GM12878 (cell line): ENCODE data around the gene ZNF407. TPM values are rescaled to one million over a fixed set of nuclear protein-coding genes. Genes with fewer than 3 reads are reported as not detected.

ENCODE experiments used
- ATAC-seq: fragments of 200-7000 bp; cut with Tn5 transposase; 3 replicates; pipeline ENCODE4 v1.9.1; 2020; ENCODE audit warnings: mild to moderate bottlenecking, moderate library complexity
- BruUV-seq: library from RNA; stranded (reverse); fragments of 400-500 nt; replicated peaks from 2 replicates; lab custom pipeline; 2021; lab: Mats Ljungman, UMichigan
- CTCF ChIA-PET: fragments of 300-600 bp; sonication (Branson Sonifier 250); formaldehyde crosslinking; extraction: SDS; loops from one replicate; lab custom pipeline; 2021; ENCODE audit warnings: inconsistent platforms; lab: Yijun Ruan, JAX
- POLR2A ChIA-PET: fragments of 350-600 bp; formaldehyde crosslinking; extraction: SDS; loops from one replicate; lab custom pipeline; 2021; ENCODE audit warnings: inconsistent platforms; lab: Charles Lee
- RAD21 ChIA-PET: fragments of 300-600 bp; sonication (Branson Sonifier 250); formaldehyde crosslinking; loops from one replicate; lab custom pipeline; 2023; ENCODE audit warnings: antibody characterized with exemption; ENCODE audit not compliant: unreplicated experiment; lab: Charles Lee
- SMC1A ChIA-PET: fragments of 300-600 bp; sonication (Branson Sonifier 250); formaldehyde crosslinking; loops from one replicate; lab custom pipeline; 2023; ENCODE audit not compliant: unreplicated experiment, uncharacterized antibody; lab: Charles Lee
- DNase-seq: peaks from one replicate; pipeline ENCODE4 v3.0.0-alpha.2; 2011; ENCODE audit warnings: low read depth, low spot score
- FAIRE-seq: peaks from 3 replicates; lab custom pipeline; 2011; peaks lifted over from hg19 to GRCh38; lab: Jason Lieb, UNC
- H2AFZ ChIP-seq: 2 replicates; pipeline ENCODE4 v1.6.0; 2011; ENCODE audit warnings: low read depth, low read length, control low read depth; ENCODE audit not compliant: control insufficient read depth
- H3K27ac ChIP-seq: 2 replicates; pipeline ENCODE4 v1.5.1; 2011; ENCODE audit warnings: control low read depth; ENCODE audit not compliant: control insufficient read depth, insufficient read depth
- H3K27me3 ChIP-seq, 2 experiments: replicated peaks in 1 of 2; 2 replicates each; pipeline versions ENCODE4 v1.6.0 to v1.6.1; 2011; ENCODE audit warnings: low read length in 1 of 2; ENCODE audit not compliant: control insufficient read depth in 2 of 2, insufficient read depth in 2 of 2
- H3K36me3 ChIP-seq, 2 experiments: 2 replicates each; pipeline ENCODE4 v1.5.1; 2011; ENCODE audit warnings: low read length in 1 of 2; ENCODE audit not compliant: control insufficient read depth in 2 of 2, insufficient read depth in 2 of 2
- H3K4me1 ChIP-seq: 2 replicates; pipeline ENCODE4 v1.6.1; 2011; ENCODE audit warnings: mild to moderate bottlenecking, low read length, moderate library complexity, mixed read lengths; ENCODE audit not compliant: control insufficient read depth, insufficient read depth
- H3K4me2 ChIP-seq: 2 replicates; pipeline ENCODE4 v1.6.0; 2011; ENCODE audit warnings: control low read depth; ENCODE audit not compliant: control insufficient read depth, insufficient read depth
- H3K4me3 ChIP-seq: fragments of 200-600 bp; sonication (generic); 2 replicates; pipeline ENCODE4 v1.5.1; 2016
- H3K79me2 ChIP-seq: 2 replicates; pipeline ENCODE4 v1.6.0; 2011; ENCODE audit warnings: low read length; ENCODE audit not compliant: control insufficient read depth, insufficient read depth
- H3K9ac ChIP-seq: 2 replicates; pipeline ENCODE4 v1.8.0; 2011; ENCODE audit warnings: low read length, control low read depth, mixed read lengths; ENCODE audit not compliant: control insufficient read depth, insufficient read depth
- H3K9me3 ChIP-seq: replicated peaks from 3 replicates; pipeline ENCODE4 v1.5.1; 2011; ENCODE audit warnings: mild to moderate bottlenecking, low read length; ENCODE audit not compliant: control insufficient read depth, insufficient read depth
- H4K20me1 ChIP-seq: 2 replicates; pipeline ENCODE4 v1.6.0; 2011; ENCODE audit not compliant: control insufficient read depth, insufficient read depth
- CBX3 ChIP-seq: fragments of 200-600 bp; sonication (generic); IDR thresholded peaks from 2 replicates; pipeline ENCODE4 v1.6.1; 2016; ENCODE audit warnings: low read depth, borderline replicate concordance
- FOXM1 ChIP-seq: IDR thresholded peaks from 2 replicates; pipeline ENCODE4 v1.6.1; 2012; ENCODE audit warnings: low read depth, mild to moderate bottlenecking, inconsistent platforms, low read length, moderate library complexity
- NFYB ChIP-seq: IDR thresholded peaks from 2 replicates; pipeline ENCODE4 v1.6.1; 2011; ENCODE audit warnings: low read depth, mild to moderate bottlenecking, low read length, improper control_type of control experiment, moderate library complexity; ENCODE audit not compliant: insufficient read depth
- NR2C1 ChIP-seq: fragments of 450-650 bp; IDR thresholded peaks from 2 replicates; pipeline ENCODE4 v1.6.1; 2017; ENCODE audit warnings: antibody characterized with exemption, mild to moderate bottlenecking, moderate library complexity
- RUNX3 ChIP-seq: IDR thresholded peaks from 2 replicates; pipeline ENCODE4 v1.6.1; 2012; ENCODE audit warnings: low read length, inconsistent platforms
- SMARCA5 ChIP-seq: fragments of 450-650 bp; IDR thresholded peaks from 2 replicates; pipeline ENCODE4 v1.6.1; 2017; ENCODE audit warnings: mild to moderate bottlenecking
- SREBF1 ChIP-seq: IDR thresholded peaks from 2 replicates; pipeline ENCODE4 v1.6.1; 2012; ENCODE audit warnings: mild to moderate bottlenecking, low read length
- STAT3 ChIP-seq: IDR thresholded peaks from 2 replicates; pipeline ENCODE4 v1.6.1; 2011; ENCODE audit warnings: low read depth, low read length, improper control_type of control experiment
- TCF12 ChIP-seq: IDR thresholded peaks from 2 replicates; pipeline ENCODE4 v1.6.1; 2011; ENCODE audit warnings: low read depth, mild to moderate bottlenecking, low read length
- YY1 ChIP-seq: IDR thresholded peaks from 2 replicates; pipeline ENCODE4 v1.6.1; 2011; ENCODE audit warnings: low read depth, mild to moderate bottlenecking, low read length
- ZNF622 ChIP-seq: fragments of 450-650 bp; IDR thresholded peaks from 2 replicates; pipeline ENCODE4 v1.6.1; 2017; ENCODE audit warnings: mild to moderate bottlenecking, inconsistent platforms
- WGBS: methylation state at CpG from one replicate; pipeline ENCODE4 v1.1.6; 2016; ENCODE audit warnings: low lambda C conversion rate; ENCODE audit not compliant: insufficient replicate concordance, insufficient coverage; ENCODE audit errors: missing lambda C conversion rate; 5-methylcytosine and 5-hydroxymethylcytosine counted together
- in situ Hi-C: fragments of 300-500 bp; cut with MboI; formaldehyde crosslinking; loops from 9 replicates; pipeline ENCODE4 v1.14.3; 2018; ENCODE audit warnings: mixed read lengths
- intact Hi-C: fragments of 100-400 bp; cut with micrococcal nuclease; formaldehyde crosslinking; loops from one replicate; pipeline ENCODE4 v1.14.2; 2022; ENCODE audit not compliant: unreplicated experiment
- polyA plus RNA-seq, 11 experiments: library from polyadenylated mRNA; depleted of rRNA in 4 of 11; unstranded in 6 of 11; stranded (reverse) in 5 of 11; fragments of >200 nt; fragmentation: Nextera tagmentation in 4 of 11; fragmentation: Illumina TruSeq in 1 of 11; extraction: Ambion mirVana in 4 of 11; extraction: Trizol in 1 of 11; gene quantifications; 1 replicate in 1 of 11; 2 replicates in 10 of 11; pipeline versions ENCODE4 v1.2.1 to v1.2.3, GENCODE V29; 2011 to 2016; ENCODE audit warnings: inconsistent platforms in 2 of 11, missing spikeins in 2 of 11, low read depth in 1 of 11
- total RNA-seq, 4 experiments: library from RNA; depleted of rRNA in 3 of 4; stranded (reverse); fragments of >200 nt in 3 of 4; fragmentation: Illumina TruSeq in 1 of 4; extraction: Trizol in 1 of 4; gene quantifications; 2 replicates each; pipeline versions ENCODE4 v1.2.1 to v1.2.3, GENCODE V29; 2013 to 2021
- TF ChIP-seq, protein P1 (sequence below): fragments of 450-650 bp; IDR thresholded peaks from 2 replicates; pipeline ENCODE4 v1.6.1; 2017; ENCODE audit warnings: mild to moderate bottlenecking
- TF ChIP-seq, protein P2 (sequence below): fragments of 450-650 bp; IDR thresholded peaks from 2 replicates; pipeline ENCODE4 v1.6.1; 2017; ENCODE audit warnings: borderline replicate concordance
- TF ChIP-seq, protein P3 (sequence below): IDR thresholded peaks from 2 replicates; pipeline ENCODE4 v1.6.1; 2012; ENCODE audit warnings: low read length, inconsistent platforms

Gene ZNF407
- total and polyA plus RNA-seq, 10 of the 15 experiments (the other 5 are each of a cell fraction or from before 2014, with no cell fraction given): 0.69 to 11.6 (median 5.3) TPM

GRCh38 chr18:75054046-75054445, 456.4 kb downstream of the ZNF407 start:
- ATAC-seq: no peak
- no peak overlapping the region for H2AFZ ChIP-seq
- POLR2A ChIA-PET: no interaction called here
- no peak overlapping the region for H3K4me3 ChIP-seq
- SMC1A ChIA-PET: interaction anchor here (1.6 kb wide), 1 partner anchor 12 kb away, joined by 3 read pairs; no protein-coding TSS in a partner anchor
- no peak overlapping the region for H3K9ac ChIP-seq
- RAD21 ChIA-PET: no interaction called here
- TF ChIP-seq NR2C1 (no peak), ZNF622 (no peak), SMARCA5 (no peak)
- TF ChIP-seq, protein P1, sequence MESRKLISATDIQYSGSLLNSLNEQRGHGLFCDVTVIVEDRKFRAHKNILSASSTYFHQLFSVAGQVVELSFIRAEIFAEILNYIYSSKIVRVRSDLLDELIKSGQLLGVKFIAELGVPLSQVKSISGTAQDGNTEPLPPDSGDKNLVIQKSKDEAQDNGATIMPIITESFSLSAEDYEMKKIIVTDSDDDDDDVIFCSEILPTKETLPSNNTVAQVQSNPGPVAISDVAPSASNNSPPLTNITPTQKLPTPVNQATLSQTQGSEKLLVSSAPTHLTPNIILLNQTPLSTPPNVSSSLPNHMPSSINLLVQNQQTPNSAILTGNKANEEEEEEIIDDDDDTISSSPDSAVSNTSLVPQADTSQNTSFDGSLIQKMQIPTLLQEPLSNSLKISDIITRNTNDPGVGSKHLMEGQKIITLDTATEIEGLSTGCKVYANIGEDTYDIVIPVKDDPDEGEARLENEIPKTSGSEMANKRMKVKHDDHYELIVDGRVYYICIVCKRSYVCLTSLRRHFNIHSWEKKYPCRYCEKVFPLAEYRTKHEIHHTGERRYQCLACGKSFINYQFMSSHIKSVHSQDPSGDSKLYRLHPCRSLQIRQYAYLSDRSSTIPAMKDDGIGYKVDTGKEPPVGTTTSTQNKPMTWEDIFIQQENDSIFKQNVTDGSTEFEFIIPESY: no peak
- intact Hi-C loops: no loop called here
- H4K20me1 ChIP-seq: no peaks in the 10 kb centered on the region
- WGBS: 90% methylated on average over 7 of the region's 7 CpGs
- no peak for DNase-seq
- no peaks in the 10 kb centered on the region for H3K9me3 ChIP-seq
- in situ Hi-C loops: no loop called here
- H3K27ac ChIP-seq: no peak overlapping the region
- no peaks in the 10 kb centered on the region for H3K36me3 ChIP-seq
- no peak overlapping the region for H3K4me2 ChIP-seq
- no peaks in the 10 kb centered on the region for H3K79me2 ChIP-seq
- H3K27me3 ChIP-seq: no peaks in the 10 kb centered on the region
- FAIRE-seq: no peak
- BruUV-seq: no TSS peak
- CTCF ChIA-PET: no interaction called here
- no peaks in the 10 kb centered on the region for H3K4me1 ChIP-seq

DNA sequence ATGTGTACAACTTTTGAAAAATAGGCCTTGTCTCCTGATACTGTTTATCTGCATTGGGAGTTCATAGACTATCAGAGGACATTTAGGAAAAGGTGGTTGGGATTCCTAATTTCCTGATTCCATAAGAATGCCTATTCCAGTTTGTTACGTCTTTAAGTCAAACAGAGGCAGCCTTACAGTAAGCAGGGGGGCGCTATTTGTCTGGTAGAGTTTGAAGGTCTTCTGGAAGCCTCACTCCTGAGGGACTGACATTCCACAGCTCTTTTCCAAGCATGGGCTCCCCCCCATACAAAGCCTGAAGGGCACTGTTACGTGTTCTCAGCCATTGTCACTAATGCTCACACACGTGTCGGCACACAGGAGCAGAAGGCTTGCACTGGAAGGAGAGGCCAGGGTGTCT, 456.9 kb downstream of the ZNF407 start:
- POLR2A ChIA-PET: no interaction called here
- no TSS peak for BruUV-seq
- TF ChIP-seq, protein P2, sequence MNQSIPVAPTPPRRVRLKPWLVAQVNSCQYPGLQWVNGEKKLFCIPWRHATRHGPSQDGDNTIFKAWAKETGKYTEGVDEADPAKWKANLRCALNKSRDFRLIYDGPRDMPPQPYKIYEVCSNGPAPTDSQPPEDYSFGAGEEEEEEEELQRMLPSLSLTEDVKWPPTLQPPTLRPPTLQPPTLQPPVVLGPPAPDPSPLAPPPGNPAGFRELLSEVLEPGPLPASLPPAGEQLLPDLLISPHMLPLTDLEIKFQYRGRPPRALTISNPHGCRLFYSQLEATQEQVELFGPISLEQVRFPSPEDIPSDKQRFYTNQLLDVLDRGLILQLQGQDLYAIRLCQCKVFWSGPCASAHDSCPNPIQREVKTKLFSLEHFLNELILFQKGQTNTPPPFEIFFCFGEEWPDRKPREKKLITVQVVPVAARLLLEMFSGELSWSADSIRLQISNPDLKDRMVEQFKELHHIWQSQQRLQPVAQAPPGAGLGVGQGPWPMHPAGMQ: no peak
- no peak for TF ChIP-seq YY1
- TF ChIP-seq NFYB: no peak
- TF ChIP-seq CBX3: no peak
- no peak for TF ChIP-seq TCF12
- no peak for TF ChIP-seq SREBF1
- TF ChIP-seq, protein P3, sequence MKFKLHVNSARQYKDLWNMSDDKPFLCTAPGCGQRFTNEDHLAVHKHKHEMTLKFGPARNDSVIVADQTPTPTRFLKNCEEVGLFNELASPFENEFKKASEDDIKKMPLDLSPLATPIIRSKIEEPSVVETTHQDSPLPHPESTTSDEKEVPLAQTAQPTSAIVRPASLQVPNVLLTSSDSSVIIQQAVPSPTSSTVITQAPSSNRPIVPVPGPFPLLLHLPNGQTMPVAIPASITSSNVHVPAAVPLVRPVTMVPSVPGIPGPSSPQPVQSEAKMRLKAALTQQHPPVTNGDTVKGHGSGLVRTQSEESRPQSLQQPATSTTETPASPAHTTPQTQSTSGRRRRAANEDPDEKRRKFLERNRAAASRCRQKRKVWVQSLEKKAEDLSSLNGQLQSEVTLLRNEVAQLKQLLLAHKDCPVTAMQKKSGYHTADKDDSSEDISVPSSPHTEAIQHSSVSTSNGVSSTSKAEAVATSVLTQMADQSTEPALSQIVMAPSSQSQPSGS: no peak
- TF ChIP-seq STAT3: no peak
- TF ChIP-seq RUNX3: no peak
- TF ChIP-seq FOXM1: no peak

More for the DNA sequence above, 456.9 kb downstream of the ZNF407 start:
- no peaks in the 10 kb centered on the region for H3K79me2 ChIP-seq
- in situ Hi-C loops: no loop called here
- H3K27me3 ChIP-seq: no peaks in the 10 kb centered on the region
- H3K27ac ChIP-seq: no peak overlapping the region
- H3K9me3 ChIP-seq: no peaks in the 10 kb centered on the region
- intact Hi-C loops: no loop called here
- ChIA-PET SMC1A (no interaction called here), CTCF (no interaction called here), RAD21 (no interaction called here)
- H4K20me1 ChIP-seq: no peaks in the 10 kb centered on the region
- no peaks in the 10 kb centered on the region for H3K36me3 ChIP-seq
- H3K9ac ChIP-seq: no peak overlapping the region
- H3K4me3 ChIP-seq: no peak overlapping the region
- no peak for FAIRE-seq
- H3K4me2 ChIP-seq: no peak overlapping the region
- 96% methylated on average over 5 of the region's 5 CpGs for WGBS
- H3K4me1 ChIP-seq: no peaks in the 10 kb centered on the region
- DNase-seq: no peak
- H2AFZ ChIP-seq: no peak overlapping the region
- no peak for ATAC-seq
